ENCODE measurements around the gene C11orf54. TPM values are rescaled to one million over a fixed set of nuclear protein-coding genes. Genes with fewer than 3 reads are reported as not detected.

The C11orf54 gene
- total RNA-seq, 1 donor from 2014 or later, result 35.4 TPM

GRCh38 chr11:93796441-93797231 is 55.2 kb downstream of the C11orf54 start:
- Histone ChIP-seq H3K27ac (replicated peaks) (no peak overlapping the region), H3K36me3 (peaks cover 82% of the 10 kb centered on the region), H3K27me3 (ENCODE audit: low read depth) (no peaks in the 10 kb centered on the region), H3K4me3 (no peak overlapping the region), H3K4me1 (peaks cover 6% of the 10 kb centered on the region), H3K9me3 (replicated peaks) (no peaks in the 10 kb centered on the region)
- no peak for TF ChIP-seq CTCF (IDR thresholded peaks at IDR 0.05; ENCODE audit: borderline replicate concordance)
- DNase-seq, result no peak
- intact Hi-C loops (cut with micrococcal nuclease), result no loop called here

- no peak for DNase-seq
- TF ChIP-seq CTCF (IDR thresholded peaks at IDR 0.05; ENCODE audit: borderline replicate concordance), result no peak
- intact Hi-C loops (cut with micrococcal nuclease), result no loop called here
- H3K27me3 ChIP-seq (ENCODE audit: low read depth), result no peaks in the 10 kb centered on the region
- H3K4me3 ChIP-seq, result no peak overlapping the region
- H3K36me3 ChIP-seq, result peaks cover 81% of the 10 kb centered on the region
- H3K27ac ChIP-seq (replicated peaks), result no peak overlapping the region
- H3K9me3 ChIP-seq (replicated peaks), result no peaks in the 10 kb centered on the region
- peaks cover 6% of the 10 kb centered on the region for H3K4me1 ChIP-seq
Measured at GRCh38 chr11:93801366-93801765, 59.9 kb downstream of the C11orf54 start.

GRCh38 chr11:93804879-93805278 is 63.4 kb downstream of the C11orf54 start:
- H3K27ac ChIP-seq (replicated peaks), result no peak overlapping the region
- no peaks in the 10 kb centered on the region for H3K4me1 ChIP-seq
- H3K9me3 ChIP-seq (replicated peaks), result no peaks in the 10 kb centered on the region
- DNase-seq, result no peak
- H3K4me3 ChIP-seq, result no peak overlapping the region
- TF ChIP-seq CTCF (IDR thresholded peaks at IDR 0.05; ENCODE audit: borderline replicate concordance), result no peak
- H3K36me3 ChIP-seq, result peaks cover 82% of the 10 kb centered on the region
- intact Hi-C loops (cut with micrococcal nuclease), result no loop called here
- H3K27me3 ChIP-seq (ENCODE audit: low read depth), result no peaks in the 10 kb centered on the region

- Histone ChIP-seq H3K36me3 (peaks cover 99% of the 10 kb centered on the region), H3K4me1 (no peaks in the 10 kb centered on the region), H3K27me3 (ENCODE audit: low read depth) (no peaks in the 10 kb centered on the region), H3K4me3 (no peak overlapping the region), H3K9me3 (replicated peaks) (no peaks in the 10 kb centered on the region), H3K27ac (replicated peaks) (no peak overlapping the region)
- intact Hi-C loops (cut with micrococcal nuclease), result no loop called here
- DNase-seq, result no peak
- no peak for TF ChIP-seq CTCF (IDR thresholded peaks at IDR 0.05; ENCODE audit: borderline replicate concordance)
Measured at GRCh38 chr11:93807980-93808379, 66.5 kb downstream of the C11orf54 start.

GRCh38 chr11:93813974-93814373 is 72.5 kb downstream of the C11orf54 start:
- no peak for DNase-seq
- TF ChIP-seq CTCF (IDR thresholded peaks at IDR 0.05; ENCODE audit: borderline replicate concordance), result no peak
- H3K27ac ChIP-seq (replicated peaks), result no peak overlapping the region
- H3K4me3 ChIP-seq, result no peak overlapping the region
- H3K4me1 ChIP-seq, result peaks cover 35% of the 10 kb centered on the region
- H3K36me3 ChIP-seq, result peaks cover 62% of the 10 kb centered on the region
- intact Hi-C loops (cut with micrococcal nuclease), result no loop called here
- H3K27me3 ChIP-seq (ENCODE audit: low read depth), result no peaks in the 10 kb centered on the region
- H3K9me3 ChIP-seq (replicated peaks), result no peaks in the 10 kb centered on the region

Small RNA genes lying within 50 kb of the gene (microRNA-seq; reads per million reads assigned to microRNA genes)
- not detected for gene MIR1304

Other genes starting within 250 kb of the C11orf54 start
- 57.6 TPM for gene SMCO4, start 198.3 kb upstream of the C11orf54 start, total RNA-seq
- 5.4 TPM for gene CEP295, start 80.0 kb upstream of the C11orf54 start, total RNA-seq
- gene TAF1D, start 177 bp upstream of the C11orf54 start, total RNA-seq, result 32.6 TPM
- 21.0 TPM for gene MED17, start 42.6 kb downstream of the C11orf54 start, total RNA-seq
- not detected for gene VSTM5, start 108.9 kb downstream of the C11orf54 start, total RNA-seq